Ovary (tissue), 9 donors: ENCODE data around the gene MDFI. TPM values are rescaled to one million over a fixed set of nuclear protein-coding genes. Genes with fewer than 3 reads are reported as not detected.

Experiments
- DNase-seq, 5 donors: peaks; one replicate each; pipeline ENCODE4 v3.0.0-alpha.2; 2019 to 2020
- H3K27ac ChIP-seq, 2 donors: fragments of 200-600 bp; one replicate each; pipeline versions ENCODE4 v1.5.1 to v1.8.0; 2019 to 2022
- H3K27me3 ChIP-seq: fragments of 200-600 bp; one replicate; pipeline ENCODE4 v1.8.0; 2022
- H3K36me3 ChIP-seq: fragments of 200-600 bp; sonication (generic); one replicate; pipeline ENCODE4 v1.5.1; 2019
- H3K4me1 ChIP-seq: one replicate; pipeline ENCODE4 v1.8.1; 2013; ENCODE audit warnings: mild to moderate bottlenecking, moderate library complexity; ENCODE audit not compliant: insufficient read depth
- H3K4me3 ChIP-seq: fragments of 200-600 bp; sonication (generic); one replicate; pipeline ENCODE4 v1.5.1; 2017
- H3K9me3 ChIP-seq, 2 donors: fragments of 200-600 bp in 1 of 2; sonication (generic) in 1 of 2; one replicate each; pipeline versions ENCODE4 v1.5.1 to v1.8.1; 2013 to 2019; ENCODE audit warnings: mild to moderate bottlenecking in 1 of 2, moderate library complexity in 1 of 2
- CTCF ChIP-seq, 3 donors: fragments of 450-650 bp in 2 of 3; fragments of 200-600 bp in 1 of 3; IDR thresholded peaks; one replicate each; pipeline versions ENCODE4 v1.5.1 to v1.8.0; 2016 to 2022; ENCODE audit warnings: antibody characterized with exemption in 3 of 3, mild to moderate bottlenecking in 1 of 3
- EP300 ChIP-seq: sonication (generic); formaldehyde crosslinking; IDR thresholded peaks from one replicate; pipeline ENCODE4 v1.6.1; 2017; ENCODE audit warnings: antibody characterized with exemption
- POLR2A ChIP-seq: fragments of 450-650 bp; IDR thresholded peaks from one replicate; pipeline ENCODE4 v1.6.1; 2017; ENCODE audit warnings: antibody characterized with exemption, mild to moderate bottlenecking, moderate library complexity
- WGBS, 3 donors: extraction: QIAGEN DNeasy Blood & Tissue Kit in 1 of 3; methylation state at CpG; one replicate each; pipeline versions ENCODE4 v1.1.5 to v1.1.7; 2013 to 2017; 5-methylcytosine and 5-hydroxymethylcytosine counted together
- intact Hi-C, 4 donors: fragments of 100-400 bp; cut with DNase I; formaldehyde crosslinking; loops; one replicate each; pipeline versions ENCODE4 v1.11.0 to v1.15.1; 2022 to 2023
- polyA plus RNA-seq, 2 donors: library from polyadenylated mRNA; stranded (reverse); fragments of 200-250 nt in 1 of 2; fragments of 350-450 nt in 1 of 2; fragmentation: Illumina TruSeq in 1 of 2; extraction: RNeasy Lipid Tissue Mini Kit (QIAGEN cat#74804) in 1 of 2; gene quantifications; one replicate each; pipeline ENCODE4 v1.2.3, GENCODE V29; 2013 to 2014
- total RNA-seq, 7 donors: library from RNA; depleted of rRNA in 2 of 7; stranded (reverse); fragments of >200 nt in 2 of 7; fragmentation: NEBNext Ultra II Directional in 3 of 7; extraction: Animal tissue kit (Norgen Biotek cat#: 25700) in 3 of 7; gene quantifications; one replicate each; pipeline versions ENCODE4 v1.1.0 to v1.2.4, GENCODE V29; 2016 to 2023
- donor health status: DM: no; HTN: no; CAD: no; lungs with moderate emphysema.
- donor health status: DM: no; HTN: no; CAD: no.
- donor health status: Bipolar disorder and iron deficiency.
- donor health status: DM: yes; HTN: yes; CAD: no.
- donor health status: DM: no; HTN: no; CAD: no.
- donor health status: DM: yes; HTN: yes; CAD: no.

MDFI gene
- total and polyA plus RNA-seq, 9 donors: 3.8 to 24.4 (median 20.4) TPM

GRCh38 chr6:41691426-41692079 lies 53.3 kb downstream of the MDFI start:
- 78 to 82% (median 81%) methylated on average over 8 of the region's 8 CpGs for WGBS, 3 donors
- no peaks in the 10 kb centered on the region for H3K36me3 ChIP-seq
- peak in 1 of 5 donors; percentile 6 for DNase-seq
- intact Hi-C loops: no loop called here
- no peak overlapping the region for H3K27ac ChIP-seq
- no peaks in the 10 kb centered on the region for H3K4me1 ChIP-seq
- no peak overlapping the region for H3K4me3 ChIP-seq
- H3K27me3 ChIP-seq: no peaks in the 10 kb centered on the region
- no peaks in the 10 kb centered on the region for H3K9me3 ChIP-seq
- TF ChIP-seq POLR2A (no peak), EP300 (no peak), CTCF (IDR thresholded peaks at IDR 0.05) (no peak)

DNA sequence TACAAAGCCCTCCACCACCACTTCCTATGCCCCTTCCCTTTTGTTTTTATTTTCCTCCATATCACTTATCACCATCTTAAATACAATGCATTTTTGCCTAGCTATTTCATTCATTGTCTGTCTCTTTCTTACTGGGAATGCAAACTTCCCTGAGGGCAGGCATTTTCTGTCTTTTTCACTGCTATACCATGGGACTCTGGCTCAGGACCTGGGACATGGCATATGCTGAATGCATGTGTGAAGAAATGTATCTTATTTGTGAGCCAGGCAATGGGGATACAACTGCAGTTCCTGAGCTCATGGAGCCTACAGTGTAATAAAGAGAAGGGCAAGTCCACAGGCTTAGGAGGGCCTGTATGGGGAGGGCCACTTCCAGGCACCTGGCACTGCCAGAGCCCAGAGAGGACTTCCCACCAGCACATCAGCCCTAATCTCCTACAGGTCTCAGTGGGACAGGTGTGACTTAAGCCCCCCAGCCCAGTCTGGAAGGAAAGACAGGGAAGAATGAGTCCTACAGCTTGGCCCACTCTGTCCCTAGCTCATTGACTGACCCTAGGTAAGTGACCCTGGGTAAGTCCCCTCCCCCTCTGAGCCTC lies 53.9 kb downstream of the MDFI start:
- Histone ChIP-seq H3K4me3 (no peak overlapping the region), H3K4me1 (no peaks in the 10 kb centered on the region), H3K36me3 (no peaks in the 10 kb centered on the region), H3K27me3 (no peaks in the 10 kb centered on the region), H3K27ac (no peak overlapping the region), H3K9me3 (no peaks in the 10 kb centered on the region)
- TF ChIP-seq CTCF (IDR thresholded peaks at IDR 0.05) (no peak), EP300 (no peak), POLR2A (no peak)
- DNase-seq: no peak
- intact Hi-C loops: no loop called here

DNA sequence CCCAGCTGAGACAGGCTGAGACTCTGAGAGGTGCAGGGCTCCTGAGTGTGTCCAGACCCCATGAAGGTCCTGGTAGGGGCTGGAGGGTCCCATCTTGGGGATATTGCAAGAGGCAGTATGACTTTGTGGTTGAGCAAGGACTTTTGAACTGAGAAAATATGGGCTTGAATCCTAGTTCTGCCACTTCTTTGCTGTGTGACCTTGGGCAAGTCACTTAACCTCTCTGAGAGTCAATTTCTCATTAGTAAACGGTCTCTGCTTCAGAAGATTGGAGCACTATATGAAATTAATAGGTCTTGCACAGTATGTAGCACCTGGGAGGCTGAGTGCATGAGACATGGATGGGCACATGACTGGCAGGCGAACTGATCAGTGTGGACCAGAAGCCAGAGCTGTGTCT lies 54.5 kb downstream of the MDFI start:
- Histone ChIP-seq H3K36me3 (no peaks in the 10 kb centered on the region), H3K27me3 (no peaks in the 10 kb centered on the region), H3K4me3 (no peak overlapping the region), H3K27ac (no peak overlapping the region), H3K9me3 (no peaks in the 10 kb centered on the region), H3K4me1 (no peaks in the 10 kb centered on the region)
- TF ChIP-seq POLR2A: no peak
- TF ChIP-seq CTCF (IDR thresholded peaks at IDR 0.05): no peak
- TF ChIP-seq EP300: no peak
- no peak for DNase-seq
- WGBS, 3 donors: 88 to 92% (median 92%) methylated on average over 2 of the region's 2 CpGs
- intact Hi-C loops: no loop called here

- Histone ChIP-seq H3K27me3 (no peaks in the 10 kb centered on the region), H3K9me3 (no peaks in the 10 kb centered on the region), H3K4me1 (peaks cover 1% of the 10 kb centered on the region), H3K36me3 (no peaks in the 10 kb centered on the region), H3K4me3 (no peak overlapping the region), H3K27ac (no peak overlapping the region)
- WGBS, 3 donors: 71 to 83% (median 77%) methylated on average over 10 of the region's 10 CpGs
- no peak for TF ChIP-seq POLR2A
- intact Hi-C loops: no loop called here
- DNase-seq: no peak
Measured at GRCh38 chr6:41693281-41694240, 55.3 kb downstream of the MDFI start.
